Measurements from ENCODE around the gene KIAA0825.

GRCh38 chr5:94388773-94389514 is 229.5 kb downstream of the KIAA0825 start:
- TF ChIP-seq REST (IDR thresholded peaks at IDR 0.05; ENCODE audit: low read depth, low read length), result no peak
- TF ChIP-seq EP300 (IDR thresholded peaks at IDR 0.05; ENCODE audit: borderline replicate concordance in 1 of 2, low read depth in 1 of 2, low read length in 1 of 2), result no peak
- no peak for TF ChIP-seq RAD21 (IDR thresholded peaks at IDR 0.05; ENCODE audit: low read length)
- TF ChIP-seq MXI1 (IDR thresholded peaks at IDR 0.05; ENCODE audit: low read depth, low read length), result no peak
- TF ChIP-seq RXRA (IDR thresholded peaks at IDR 0.05; ENCODE audit: borderline replicate concordance, low read depth), result no peak
- TF ChIP-seq CTCF (IDR thresholded peaks at IDR 0.05), result no peak
- no peak for TF ChIP-seq EZH2phosphoT487 (IDR thresholded peaks at IDR 0.05; ENCODE audit: borderline replicate concordance, low read depth)
- no peak for TF ChIP-seq POLR2AphosphoS5 (IDR thresholded peaks at IDR 0.05; ENCODE audit: low read depth, low read length)
